SK-MEL-5 (cell line): ENCODE data around the gene CNOT9. TPM values are rescaled to one million over a fixed set of nuclear protein-coding genes. Genes with fewer than 3 reads are reported as not detected.
"Not testable (repeated sequence)": the region's sequence is repeated elsewhere in the genome, so short reads cannot be mapped to it uniquely, and the experiment has no call there.

ENCODE experiments used
- DNase-seq: peaks from one replicate; pipeline ENCODE4 v3.0.0-alpha.2; 2016; ENCODE audit warnings: low read depth, low spot score
- in situ Hi-C: cut with HindIII; loops from 2 replicates; pipeline ENCODE4 v1.10.0; 2016; ENCODE audit warnings: low sequenced_read_pairs, high pct_unique_total_duplicates, low pct_unique_long_range_greater_than_20kb
- polyA plus RNA-seq, 2 experiments: library from polyadenylated mRNA; depleted of rRNA; stranded (reverse); fragments of >200 nt; gene quantifications; 2 replicates each; pipeline ENCODE4 v1.2.3, GENCODE V29; 2015
- total RNA-seq: library from RNA; depleted of rRNA; stranded (reverse); fragments of >200 nt; shearing (Covaris generic); gene quantifications from 2 replicates; pipeline ENCODE4 v1.2.3, GENCODE V29; 2014; rRNA removed

The CNOT9 gene, protein sequence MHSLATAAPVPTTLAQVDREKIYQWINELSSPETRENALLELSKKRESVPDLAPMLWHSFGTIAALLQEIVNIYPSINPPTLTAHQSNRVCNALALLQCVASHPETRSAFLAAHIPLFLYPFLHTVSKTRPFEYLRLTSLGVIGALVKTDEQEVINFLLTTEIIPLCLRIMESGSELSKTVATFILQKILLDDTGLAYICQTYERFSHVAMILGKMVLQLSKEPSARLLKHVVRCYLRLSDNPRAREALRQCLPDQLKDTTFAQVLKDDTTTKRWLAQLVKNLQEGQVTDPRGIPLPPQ
- total RNA-seq, result 66.4 and 68.3 TPM in 2 replicates
- 48.9 and 55.7 TPM in 2 replicates for polyA plus RNA-seq (2015; cell fraction: cytosol; rRNA removed)
- 114 and 165 TPM in 2 replicates for polyA plus RNA-seq (2015; cell fraction: nucleus; rRNA removed)

DNA sequence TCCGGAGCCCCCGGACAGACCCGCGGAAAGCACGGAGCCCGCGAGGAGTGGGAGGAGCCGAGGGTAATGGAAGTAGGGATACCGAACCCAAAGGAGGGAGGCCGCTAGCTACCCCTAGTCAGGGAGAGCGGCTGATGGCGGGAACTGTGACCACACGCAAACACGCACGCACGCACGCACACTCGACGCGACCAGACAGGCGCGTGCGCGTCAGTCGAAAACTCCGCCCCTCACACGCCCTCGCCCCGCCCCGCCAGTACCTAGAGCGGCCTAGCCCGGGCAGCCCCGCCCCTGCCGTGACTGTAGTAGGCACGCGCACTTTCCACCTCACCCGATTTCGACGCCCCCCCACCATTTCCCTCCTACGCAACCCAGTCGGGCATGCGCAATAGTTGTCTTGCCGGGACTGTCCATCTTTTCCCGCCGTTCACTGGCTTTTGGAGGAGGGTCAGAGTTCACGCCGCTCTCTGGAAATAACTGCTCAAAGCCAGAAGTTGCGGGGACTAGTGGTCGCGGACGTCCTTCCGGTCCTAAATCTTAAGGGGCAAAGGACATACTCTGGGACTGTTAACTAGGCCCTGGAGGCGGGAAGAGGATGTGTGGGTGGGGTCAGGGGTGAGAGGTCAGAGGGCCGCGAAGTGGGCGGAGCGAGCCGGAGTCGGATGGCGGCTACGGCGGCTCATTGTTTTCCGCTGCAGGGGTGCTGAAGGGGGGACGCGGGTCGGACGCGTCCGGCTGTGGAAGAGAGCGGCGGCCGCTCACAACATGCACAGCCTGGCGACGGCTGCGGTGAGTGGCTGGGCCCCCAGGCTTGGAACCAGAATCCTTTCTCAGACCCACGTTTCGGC lies at the start of gene CNOT9, which contains the start of gene USP37:
CNOT9 (plus strand) TSS at position 650 of the 848 bp plus-strand sequence; CDS start at position 766, 116 bp downstream.
USP37 (minus strand) TSS at position 162 of the 848 bp plus-strand sequence. CDS start 9,698 bp downstream, outside the sequence.
- in situ Hi-C loops, result no loop called here
- peak; percentile 97 for DNase-seq

DNA sequence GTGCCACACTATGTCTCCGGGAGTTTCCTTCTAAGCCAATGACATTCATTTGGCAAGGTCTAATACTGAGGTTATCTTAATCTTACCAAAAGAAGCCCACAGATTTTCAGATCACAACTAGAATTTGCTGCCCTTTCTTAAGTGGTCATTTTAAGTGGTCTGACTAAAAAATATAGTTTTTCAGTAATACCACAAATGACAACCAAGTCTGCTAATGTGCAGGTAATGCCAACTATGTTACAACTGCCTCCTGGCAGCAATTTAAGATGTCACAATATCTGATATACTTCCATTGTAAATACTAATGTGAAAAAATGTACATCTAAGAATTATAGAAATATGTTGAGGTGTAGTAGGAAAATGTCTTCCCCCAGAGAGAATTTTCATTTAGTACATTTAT lies 49.8 kb upstream of the CNOT9 start:
- in situ Hi-C loops, result no loop called here
- DNase-seq, result no peak

DNA sequence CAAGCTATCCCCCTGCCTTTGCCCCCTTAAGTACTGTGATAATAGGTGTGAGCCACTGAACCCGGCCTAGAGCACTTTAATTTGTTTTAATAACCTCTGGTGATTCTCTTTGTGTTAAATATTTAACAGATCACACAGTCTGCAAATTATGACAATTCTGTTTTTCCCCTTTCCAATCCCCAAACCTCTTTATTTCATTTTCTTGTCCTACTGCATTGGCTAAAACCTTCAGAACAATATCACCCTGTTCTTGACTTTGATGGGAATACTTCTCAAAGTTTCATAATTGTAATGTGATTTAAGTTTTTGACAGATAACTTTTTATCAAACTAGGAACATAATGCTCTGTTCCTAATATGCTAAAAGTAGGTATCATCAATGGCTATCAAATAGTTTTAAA lies 45.0 kb upstream of the CNOT9 start:
- no peak for DNase-seq
- in situ Hi-C loops, result no loop called here

DNA sequence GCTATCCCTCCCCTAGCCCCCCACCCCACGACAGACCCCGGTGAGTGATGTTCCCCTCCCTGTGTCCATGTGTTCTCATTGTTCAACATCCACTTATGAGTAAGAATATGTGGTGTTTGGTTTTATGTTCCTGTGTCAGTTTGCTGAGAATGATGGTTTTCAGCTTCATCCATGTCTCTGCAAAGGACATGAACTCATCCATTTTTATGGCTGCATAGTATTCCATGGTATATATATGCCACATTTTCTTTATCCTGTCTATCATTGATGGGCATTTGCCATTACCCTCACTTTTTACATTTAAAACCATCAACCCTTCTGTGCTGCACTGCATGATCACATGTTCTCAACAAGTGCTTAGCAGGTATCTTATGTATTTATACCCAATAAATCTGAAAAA lies 40.2 kb upstream of the CNOT9 start:
- in situ Hi-C loops, DNase-seq: not testable (repeated sequence)

DNA sequence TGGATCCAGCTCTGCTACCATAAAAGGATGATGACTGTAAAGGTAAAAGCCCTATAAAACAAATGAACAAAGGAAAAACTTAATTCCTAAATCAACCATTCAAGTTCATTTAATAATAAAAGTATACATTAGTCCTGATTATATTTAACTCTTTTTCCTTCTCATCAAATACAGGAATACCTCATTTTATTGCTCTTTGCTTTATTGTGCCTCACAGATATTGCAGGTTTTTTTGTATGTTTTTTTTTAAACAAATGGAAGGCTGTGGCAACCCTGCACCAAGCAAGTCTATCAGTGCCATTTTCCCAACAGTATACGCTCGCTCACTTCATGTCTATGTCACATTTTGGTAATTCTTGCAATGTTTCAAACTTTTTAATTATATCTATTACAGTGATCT lies 38.6 kb upstream of the CNOT9 start:
- in situ Hi-C loops, result no loop called here

DNA sequence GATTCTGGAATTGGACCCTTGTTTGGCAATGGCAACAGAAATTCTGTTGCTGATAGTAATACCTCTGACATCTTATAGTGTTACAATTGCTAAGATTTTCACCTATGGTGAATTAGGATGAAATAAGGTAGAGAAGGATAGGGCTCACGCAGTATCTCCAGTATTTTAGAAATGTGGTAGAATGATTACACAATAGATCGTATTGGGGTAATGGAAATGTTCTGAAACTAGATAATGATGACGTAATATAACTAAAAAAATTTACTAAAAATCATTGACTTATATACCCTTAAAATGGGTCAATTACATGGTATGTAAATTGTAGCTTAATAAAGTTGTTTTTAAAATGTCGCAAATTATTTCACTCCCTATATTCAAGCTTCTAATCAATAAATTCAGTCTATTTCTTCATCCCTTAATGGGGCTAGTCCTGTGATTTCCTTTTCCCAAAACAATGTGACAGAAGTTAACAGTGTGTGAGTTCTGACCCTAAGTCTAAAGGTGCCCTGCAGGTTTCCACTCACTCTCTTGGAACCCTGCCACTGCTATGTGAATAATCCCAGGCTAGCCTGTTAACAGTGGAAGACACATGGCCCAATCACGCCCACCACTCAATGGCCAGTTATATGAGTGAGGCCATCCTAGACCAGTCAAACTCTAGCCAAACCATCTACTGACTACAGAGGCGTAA lies 31.7 kb upstream of the CNOT9 start:
- no peak for DNase-seq

More for the DNA sequence above, 38.6 kb upstream of the CNOT9 start:
- DNase-seq, result no peak

DNA sequence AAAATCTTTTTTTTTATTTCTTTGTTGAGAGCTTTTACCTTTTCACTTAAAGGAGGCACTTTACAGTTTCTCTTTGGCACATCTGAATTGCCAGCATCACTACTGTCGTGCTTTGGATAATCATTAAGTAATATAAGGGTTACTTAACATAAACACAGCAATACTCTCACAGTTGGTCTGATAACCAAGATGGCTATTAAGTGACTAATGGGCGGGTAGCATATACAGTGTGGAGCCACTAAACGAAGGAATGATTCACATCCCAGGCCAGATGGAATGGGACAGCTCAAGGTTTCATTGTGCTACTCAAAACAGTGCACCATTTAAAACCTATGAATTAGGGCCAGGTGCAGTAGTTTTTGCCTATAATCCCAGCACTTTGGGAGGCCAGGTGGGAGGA lies 28.6 kb upstream of the CNOT9 start:
- in situ Hi-C loops, result no loop called here
- no peak for DNase-seq

More for the DNA sequence above, 31.7 kb upstream of the CNOT9 start:
- in situ Hi-C loops, result no loop called here

DNA sequence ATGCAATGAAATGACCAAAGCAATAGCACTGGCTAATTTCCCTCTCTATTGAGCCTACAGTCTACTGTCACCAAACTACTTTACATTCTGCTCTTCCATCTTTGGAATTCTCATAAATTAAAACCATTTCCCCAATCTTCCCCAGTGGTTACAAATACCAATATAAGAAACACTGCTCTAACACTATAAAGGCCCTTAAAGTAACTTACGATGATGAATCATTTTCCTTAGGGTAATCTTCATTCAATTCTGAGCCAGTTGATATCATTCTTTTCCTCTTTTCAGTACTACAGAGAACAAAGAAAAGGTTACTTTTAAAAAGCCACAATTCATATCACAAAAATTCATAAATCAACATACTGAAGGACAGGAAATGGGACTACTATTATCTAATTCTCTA lies 22.6 kb upstream of the CNOT9 start:
- no peak for DNase-seq

DNA sequence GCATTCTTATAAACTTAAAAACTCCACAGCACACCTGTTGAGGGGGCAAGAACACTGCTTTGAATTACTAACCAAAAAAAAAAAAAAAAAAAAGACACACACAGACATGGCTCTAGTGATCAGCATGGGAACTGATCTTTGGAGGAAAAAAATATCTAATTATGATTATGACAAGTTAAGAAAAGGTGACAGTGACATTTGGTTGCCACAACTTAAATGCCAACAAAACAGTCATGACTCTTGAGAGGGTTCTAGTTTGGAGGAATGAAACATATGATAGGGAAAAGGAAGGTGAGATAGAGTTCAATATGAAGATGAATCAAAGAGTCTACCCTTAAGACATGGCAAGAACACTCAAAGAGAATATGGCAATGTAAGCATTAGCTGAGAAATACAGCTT lies 21.1 kb upstream of the CNOT9 start:
- in situ Hi-C loops, result no loop called here
- DNase-seq, result no peak

More for the DNA sequence above, 22.6 kb upstream of the CNOT9 start:
- in situ Hi-C loops, result no loop called here

DNA sequence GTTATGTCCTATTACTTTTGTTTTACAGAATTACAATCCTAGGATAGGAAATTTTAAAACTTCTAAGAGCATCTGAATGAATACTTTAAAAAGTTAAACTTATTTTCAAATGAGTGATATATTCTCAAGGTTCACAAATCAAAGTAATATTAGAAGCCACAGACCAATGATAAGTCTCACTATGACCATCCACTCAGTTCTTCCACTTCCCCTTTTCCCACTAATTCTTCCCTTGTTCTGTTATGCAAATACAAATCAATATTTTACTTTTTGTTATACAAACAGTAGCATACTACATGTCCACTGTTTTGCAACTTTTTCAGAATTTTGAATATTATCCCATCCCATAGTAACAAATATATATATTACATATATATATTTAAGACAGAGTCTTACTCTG lies 20.7 kb upstream of the CNOT9 start:
- in situ Hi-C loops, result no loop called here
- no peak for DNase-seq

DNA sequence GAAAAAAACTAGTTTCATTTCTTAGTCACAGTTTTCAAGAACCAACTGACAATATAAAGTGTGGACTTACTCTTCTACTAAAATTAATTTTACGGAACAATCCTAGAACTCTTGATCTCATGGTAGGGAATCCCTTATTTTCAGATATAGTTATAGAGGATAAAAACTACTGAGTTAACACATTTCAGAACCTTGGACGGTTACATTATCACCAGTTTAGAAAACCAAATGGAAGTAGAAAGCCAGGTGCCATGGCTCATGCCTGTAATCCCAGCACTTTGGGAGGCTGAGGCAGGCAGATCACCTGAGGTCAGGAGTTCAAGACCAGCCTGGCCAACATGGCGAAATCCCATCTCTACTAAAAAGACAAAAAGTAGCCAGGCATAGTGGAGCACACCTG lies 14.4 kb upstream of the CNOT9 start:
- DNase-seq, in situ Hi-C loops: not testable (repeated sequence)

DNA sequence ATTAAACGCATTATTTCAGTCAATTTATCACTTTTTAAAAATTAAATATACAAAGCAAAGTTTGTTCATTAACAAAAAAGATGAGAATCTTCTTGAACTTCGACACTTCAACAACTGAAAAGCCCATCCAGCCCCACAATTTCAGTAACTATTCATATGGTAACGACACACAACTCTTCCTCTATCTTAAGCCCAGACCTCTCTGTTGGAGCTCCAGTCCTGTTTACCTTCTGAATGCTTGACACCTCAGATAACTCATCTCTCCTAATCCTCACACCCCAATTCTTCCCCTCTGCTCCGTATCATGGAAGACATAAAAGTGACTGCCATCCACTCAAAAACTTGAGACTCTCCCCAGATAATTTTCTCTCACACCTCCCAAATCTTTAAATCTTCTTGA lies 13.1 kb upstream of the CNOT9 start:
- in situ Hi-C loops, result no loop called here
- no peak for DNase-seq

DNA sequence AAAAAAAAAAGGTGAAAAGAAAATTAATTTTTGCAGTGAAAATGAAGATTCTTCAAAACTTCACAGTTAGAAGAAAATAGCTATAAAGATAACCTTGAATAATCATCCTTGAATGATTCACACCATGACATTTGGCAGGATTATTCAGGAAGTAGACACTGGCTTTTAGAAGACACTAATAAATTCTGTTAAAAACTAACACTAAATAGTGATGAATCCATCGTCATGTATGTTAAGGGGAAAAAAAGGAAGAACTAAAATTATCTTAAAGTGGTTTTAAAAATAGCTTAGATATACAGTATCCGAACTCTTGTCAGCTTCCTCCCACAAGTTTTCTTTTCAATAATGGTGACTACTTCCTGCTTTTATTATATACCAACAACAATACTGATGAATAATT lies 10.7 kb upstream of the CNOT9 start:
- in situ Hi-C loops, result no loop called here
- no peak for DNase-seq

DNA sequence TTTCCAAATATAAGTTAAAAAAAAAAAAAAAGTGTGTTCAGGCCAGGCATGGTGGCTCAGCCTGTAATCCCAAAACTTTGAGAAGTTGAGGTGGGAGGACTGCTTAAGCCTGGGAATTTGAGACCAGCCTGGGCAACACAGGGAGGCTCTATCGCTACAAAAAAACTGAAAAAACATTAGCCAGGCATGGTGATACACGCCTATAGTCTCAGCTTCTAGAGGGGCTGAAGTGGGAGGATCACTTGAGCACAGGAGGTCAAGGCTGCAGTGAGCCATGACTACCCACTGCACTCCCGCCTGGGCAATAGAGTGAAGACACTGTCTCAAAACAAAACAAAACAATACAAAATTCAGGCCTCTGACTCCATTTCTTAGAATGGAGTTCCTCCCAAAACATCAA lies 9.7 kb upstream of the CNOT9 start:
- no peak for DNase-seq

DNA sequence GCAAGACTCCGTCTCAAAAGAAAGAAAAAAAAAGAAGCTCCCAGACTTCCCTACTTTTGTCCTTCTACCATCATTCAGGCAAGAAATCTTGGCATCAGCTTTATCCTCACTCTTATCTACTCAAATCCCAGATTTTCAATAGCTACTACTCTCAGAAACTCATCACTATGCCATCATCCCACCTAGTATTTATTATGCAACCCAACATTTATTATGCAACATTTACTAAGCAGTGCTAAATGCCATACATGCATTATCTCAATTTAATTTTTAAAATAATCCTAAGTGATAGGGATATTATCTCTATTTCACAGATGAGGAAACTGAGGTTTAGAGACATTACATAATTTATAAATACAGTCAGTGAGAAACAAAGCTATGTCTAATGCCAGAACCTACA lies 4.6 kb upstream of the CNOT9 start:
- in situ Hi-C loops, result no loop called here

More for the DNA sequence above, 9.7 kb upstream of the CNOT9 start:
- in situ Hi-C loops, result no loop called here

DNA sequence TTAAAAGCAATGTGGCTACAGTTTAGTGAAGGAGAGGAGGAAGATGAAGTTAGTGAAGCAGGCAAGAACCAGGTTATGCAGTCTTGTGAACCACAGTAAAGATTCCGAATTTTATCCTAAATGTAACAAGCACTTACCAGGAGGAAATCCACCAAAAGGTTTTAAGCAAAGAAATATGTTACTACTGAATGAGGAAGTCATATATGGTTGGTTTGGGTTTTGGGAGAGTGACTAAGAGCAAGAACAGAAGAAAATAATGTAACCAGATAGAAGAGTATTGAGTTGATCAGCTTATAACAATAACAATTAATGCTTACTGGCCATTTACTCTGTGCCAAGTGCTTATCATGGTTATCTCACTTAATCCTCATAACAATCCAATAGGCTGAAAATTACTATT lies 2.3 kb upstream of the CNOT9 start:
- in situ Hi-C loops, result no loop called here
- DNase-seq, result no peak

More for the DNA sequence above, 4.6 kb upstream of the CNOT9 start:
- DNase-seq, result no peak

DNA sequence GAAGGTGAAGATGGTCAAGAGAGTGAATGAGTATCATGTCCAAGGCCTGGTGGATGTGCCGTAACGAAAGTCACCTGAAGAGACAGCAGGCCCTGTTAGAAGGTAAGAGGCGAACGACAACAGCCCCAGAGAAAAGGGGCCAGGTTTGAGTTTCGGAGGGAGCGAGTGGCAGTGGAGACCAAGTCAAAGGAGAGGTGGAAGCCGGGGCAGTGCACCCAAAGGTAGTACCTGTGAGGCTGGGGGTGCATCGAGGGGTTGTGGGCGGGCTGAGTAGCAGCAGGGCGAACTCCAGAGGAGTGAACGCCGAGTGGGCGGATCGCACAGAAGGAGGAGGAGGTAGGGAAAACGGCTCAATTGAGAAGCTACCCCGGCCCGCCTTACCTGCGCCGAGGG lies 846 bp upstream of the CNOT9 start:
- DNase-seq, result no peak
- in situ Hi-C loops, result no loop called here

DNA sequence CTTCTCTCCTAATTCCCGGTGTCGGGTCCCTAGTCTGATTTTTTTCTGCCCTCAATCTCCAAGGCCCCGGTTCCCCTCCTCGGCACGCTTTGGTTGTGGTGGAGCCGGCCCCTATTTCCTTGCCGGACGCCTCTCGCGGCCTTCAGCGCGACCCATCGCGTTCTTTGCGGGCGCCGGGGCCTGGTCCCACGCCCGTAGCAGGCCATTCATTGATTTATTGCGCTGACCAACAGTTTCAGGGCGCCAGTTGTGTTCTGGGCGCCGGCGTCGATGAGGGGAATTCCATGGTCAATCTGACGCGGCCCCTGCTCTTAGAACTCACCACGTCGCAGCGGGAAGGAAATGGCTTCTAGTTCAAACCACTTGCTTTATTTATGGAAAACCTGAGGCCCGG lies 396 bp downstream of the CNOT9 start:
- peak; percentile 43 for DNase-seq
- in situ Hi-C loops, result no loop called here
